ENCODE results near the gene KCNA10.

KCNA10 gene

GRCh38 chr1:110524311-110525248 lies 5.6 kb upstream of the KCNA10 start:
- TF ChIP-seq, protein P1, sequence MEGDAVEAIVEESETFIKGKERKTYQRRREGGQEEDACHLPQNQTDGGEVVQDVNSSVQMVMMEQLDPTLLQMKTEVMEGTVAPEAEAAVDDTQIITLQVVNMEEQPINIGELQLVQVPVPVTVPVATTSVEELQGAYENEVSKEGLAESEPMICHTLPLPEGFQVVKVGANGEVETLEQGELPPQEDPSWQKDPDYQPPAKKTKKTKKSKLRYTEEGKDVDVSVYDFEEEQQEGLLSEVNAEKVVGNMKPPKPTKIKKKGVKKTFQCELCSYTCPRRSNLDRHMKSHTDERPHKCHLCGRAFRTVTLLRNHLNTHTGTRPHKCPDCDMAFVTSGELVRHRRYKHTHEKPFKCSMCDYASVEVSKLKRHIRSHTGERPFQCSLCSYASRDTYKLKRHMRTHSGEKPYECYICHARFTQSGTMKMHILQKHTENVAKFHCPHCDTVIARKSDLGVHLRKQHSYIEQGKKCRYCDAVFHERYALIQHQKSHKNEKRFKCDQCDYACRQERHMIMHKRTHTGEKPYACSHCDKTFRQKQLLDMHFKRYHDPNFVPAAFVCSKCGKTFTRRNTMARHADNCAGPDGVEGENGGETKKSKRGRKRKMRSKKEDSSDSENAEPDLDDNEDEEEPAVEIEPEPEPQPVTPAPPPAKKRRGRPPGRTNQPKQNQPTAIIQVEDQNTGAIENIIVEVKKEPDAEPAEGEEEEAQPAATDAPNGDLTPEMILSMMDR (IDR thresholded peaks at IDR 0.05): no peak
- Histone ChIP-seq H3K9me3 (no peaks in the 10 kb centered on the region), H3K27ac (no peak overlapping the region), H3K36me3 (no peaks in the 10 kb centered on the region), H3K4me3 (ENCODE audit: low read depth in 1 of 2, low read length in 1 of 2) (no peak overlapping the region), H3K27me3 (peaks cover 58% of the 10 kb centered on the region), H3K4me1 (ENCODE audit: control insufficient read depth in 1 of 2, insufficient read depth in 1 of 2, low read depth in 1 of 2, low read length in 1 of 2) (no peaks in the 10 kb centered on the region)

DNA sequence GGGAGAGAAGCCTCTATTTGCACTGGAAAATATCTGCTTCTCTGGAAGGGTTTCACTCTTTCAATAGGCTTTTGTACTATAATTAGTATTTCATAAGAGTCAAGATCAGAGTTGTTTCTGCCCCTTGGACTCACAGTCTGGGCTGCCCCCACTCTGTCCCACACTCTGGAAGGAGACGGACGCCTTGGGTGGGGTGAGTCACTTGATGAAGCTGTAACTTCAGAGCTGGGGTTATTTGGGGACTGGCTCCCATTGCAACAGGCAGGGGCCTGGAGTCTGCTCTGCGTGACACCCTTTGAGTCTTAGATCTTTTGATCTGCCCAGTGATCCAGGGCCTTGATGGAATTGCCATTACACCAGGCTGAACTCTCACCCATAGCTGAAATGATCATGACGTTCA lies 4.0 kb upstream of the KCNA10 start:
- H3K27ac ChIP-seq: no peak overlapping the region
- no peak overlapping the region for H3K4me3 ChIP-seq (ENCODE audit: low read depth in 1 of 2, low read length in 1 of 2)
- peaks cover 45% of the 10 kb centered on the region for H3K27me3 ChIP-seq
- no peaks in the 10 kb centered on the region for H3K36me3 ChIP-seq
- TF ChIP-seq, protein P1 (IDR thresholded peaks at IDR 0.05): no peak
- no peaks in the 10 kb centered on the region for H3K4me1 ChIP-seq (ENCODE audit: control insufficient read depth in 1 of 2, insufficient read depth in 1 of 2, low read depth in 1 of 2, low read length in 1 of 2)
- no peaks in the 10 kb centered on the region for H3K9me3 ChIP-seq

- no peaks in the 10 kb centered on the region for H3K4me1 ChIP-seq (ENCODE audit: control insufficient read depth in 1 of 2, insufficient read depth in 1 of 2, low read depth in 1 of 2, low read length in 1 of 2)
- no peak overlapping the region for H3K27ac ChIP-seq
- TF ChIP-seq, protein P1 (IDR thresholded peaks at IDR 0.05): no peak
- H3K4me3 ChIP-seq (ENCODE audit: low read depth in 1 of 2, low read length in 1 of 2): no peak overlapping the region
- peaks cover 43% of the 10 kb centered on the region for H3K27me3 ChIP-seq
- H3K9me3 ChIP-seq: no peaks in the 10 kb centered on the region
- H3K36me3 ChIP-seq: no peaks in the 10 kb centered on the region
Measured at GRCh38 chr1:110522560-110522959, 3.6 kb upstream of the KCNA10 start.

DNA sequence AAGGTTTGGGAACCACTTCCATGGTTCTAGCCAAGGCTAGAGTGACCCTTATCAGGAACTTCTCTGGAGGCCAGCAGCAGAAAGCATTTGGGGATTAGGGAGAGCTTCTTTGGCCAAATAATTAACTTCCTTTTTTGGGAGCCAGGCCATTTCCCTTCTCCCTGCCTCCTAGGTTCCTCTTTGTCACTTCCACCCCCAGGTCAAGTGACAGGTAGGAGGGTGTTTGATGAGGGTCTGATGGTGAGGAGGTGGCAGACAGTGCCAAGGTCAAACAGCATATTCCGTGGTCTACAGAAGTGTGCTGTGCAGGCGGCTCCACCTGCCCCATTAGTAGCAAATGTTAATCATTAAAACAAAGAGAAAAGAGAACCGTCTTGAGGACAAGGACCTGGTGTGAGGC lies 1.9 kb upstream of the KCNA10 start:
- H3K9me3 ChIP-seq: no peaks in the 10 kb centered on the region
- peaks cover 36% of the 10 kb centered on the region for H3K27me3 ChIP-seq
- H3K4me1 ChIP-seq (ENCODE audit: control insufficient read depth in 1 of 2, insufficient read depth in 1 of 2, low read depth in 1 of 2, low read length in 1 of 2): no peaks in the 10 kb centered on the region
- TF ChIP-seq, protein P1 (IDR thresholded peaks at IDR 0.05): no peak
- no peaks in the 10 kb centered on the region for H3K36me3 ChIP-seq
- H3K4me3 ChIP-seq (ENCODE audit: low read depth in 1 of 2, low read length in 1 of 2): no peak overlapping the region
- no peak overlapping the region for H3K27ac ChIP-seq

DNA sequence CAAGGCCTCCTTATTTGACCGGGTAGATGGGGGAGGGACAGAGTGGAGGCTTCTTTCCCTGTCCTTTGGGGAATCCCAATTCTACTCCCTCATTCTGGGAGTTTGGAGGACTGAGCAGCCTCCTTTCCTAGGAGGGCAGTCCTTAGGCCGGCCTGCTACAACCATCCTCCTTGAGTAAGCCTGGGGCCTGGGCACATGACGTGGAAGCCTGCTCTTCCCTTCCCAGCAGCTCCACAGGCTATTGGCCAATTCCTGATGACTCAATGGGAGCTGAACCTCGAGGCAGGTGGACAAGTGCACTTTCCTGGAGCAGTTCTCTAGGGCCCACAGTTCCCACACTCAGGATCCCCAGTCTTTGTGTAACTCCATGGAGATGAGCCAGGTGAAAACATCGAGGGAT lies 3.1 kb downstream of the KCNA10 start:
- Histone ChIP-seq H3K4me3 (ENCODE audit: low read depth in 1 of 2, low read length in 1 of 2) (no peak overlapping the region), H3K27ac (no peak overlapping the region), H3K9me3 (no peaks in the 10 kb centered on the region), H3K4me1 (ENCODE audit: control insufficient read depth in 1 of 2, insufficient read depth in 1 of 2, low read depth in 1 of 2, low read length in 1 of 2) (no peaks in the 10 kb centered on the region), H3K27me3 (no peaks in the 10 kb centered on the region), H3K36me3 (no peaks in the 10 kb centered on the region)
- TF ChIP-seq, protein P1 (IDR thresholded peaks at IDR 0.05): no peak
